ENCODE measurements around the gene RTN4RL1.
A peak's percentile ranks its signal among the peaks of the same experiment; 100 is the strongest.

The RTN4RL1 gene

DNA sequence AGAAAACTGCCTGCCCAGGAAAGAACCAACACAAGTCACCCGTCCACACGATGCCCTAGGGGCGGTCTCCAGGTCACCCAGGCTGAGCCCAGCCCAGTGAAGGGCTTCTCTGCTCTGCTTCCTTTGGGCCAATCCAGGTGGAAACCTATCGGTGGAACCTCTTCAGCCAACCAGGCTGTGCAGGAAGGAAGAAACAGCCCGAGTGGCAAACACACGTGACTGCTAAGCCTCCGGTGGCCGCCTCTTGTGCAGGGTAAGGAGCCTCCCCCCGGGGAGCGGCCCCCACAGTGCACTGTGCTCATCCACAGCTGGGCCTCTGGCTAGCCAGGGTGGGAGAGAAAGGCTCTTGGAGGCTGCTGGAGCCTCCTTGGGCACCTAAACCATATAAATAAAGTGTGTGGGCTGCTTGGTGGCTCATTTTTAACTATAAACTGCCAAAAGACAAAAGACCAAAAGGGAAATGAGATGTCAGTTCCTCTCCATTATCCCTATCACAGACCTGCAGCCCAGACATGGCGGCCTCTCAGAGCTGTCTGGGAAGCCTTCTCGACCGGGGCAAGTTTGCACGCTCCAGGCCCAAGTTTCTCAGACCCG is 2.4 kb downstream of the RTN4RL1 start:
- POLR2A ChIA-PET = no interaction called here
- DNase-seq (ENCODE audit: extremely low spot score) = no peak
- CTCF ChIA-PET = no interaction called here
- TF ChIP-seq, protein P1, sequence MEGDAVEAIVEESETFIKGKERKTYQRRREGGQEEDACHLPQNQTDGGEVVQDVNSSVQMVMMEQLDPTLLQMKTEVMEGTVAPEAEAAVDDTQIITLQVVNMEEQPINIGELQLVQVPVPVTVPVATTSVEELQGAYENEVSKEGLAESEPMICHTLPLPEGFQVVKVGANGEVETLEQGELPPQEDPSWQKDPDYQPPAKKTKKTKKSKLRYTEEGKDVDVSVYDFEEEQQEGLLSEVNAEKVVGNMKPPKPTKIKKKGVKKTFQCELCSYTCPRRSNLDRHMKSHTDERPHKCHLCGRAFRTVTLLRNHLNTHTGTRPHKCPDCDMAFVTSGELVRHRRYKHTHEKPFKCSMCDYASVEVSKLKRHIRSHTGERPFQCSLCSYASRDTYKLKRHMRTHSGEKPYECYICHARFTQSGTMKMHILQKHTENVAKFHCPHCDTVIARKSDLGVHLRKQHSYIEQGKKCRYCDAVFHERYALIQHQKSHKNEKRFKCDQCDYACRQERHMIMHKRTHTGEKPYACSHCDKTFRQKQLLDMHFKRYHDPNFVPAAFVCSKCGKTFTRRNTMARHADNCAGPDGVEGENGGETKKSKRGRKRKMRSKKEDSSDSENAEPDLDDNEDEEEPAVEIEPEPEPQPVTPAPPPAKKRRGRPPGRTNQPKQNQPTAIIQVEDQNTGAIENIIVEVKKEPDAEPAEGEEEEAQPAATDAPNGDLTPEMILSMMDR (IDR thresholded peaks at IDR 0.05; ENCODE audit: control extremely low read depth, extremely low read depth, low read depth, missing control alignments) = no peak

DNA sequence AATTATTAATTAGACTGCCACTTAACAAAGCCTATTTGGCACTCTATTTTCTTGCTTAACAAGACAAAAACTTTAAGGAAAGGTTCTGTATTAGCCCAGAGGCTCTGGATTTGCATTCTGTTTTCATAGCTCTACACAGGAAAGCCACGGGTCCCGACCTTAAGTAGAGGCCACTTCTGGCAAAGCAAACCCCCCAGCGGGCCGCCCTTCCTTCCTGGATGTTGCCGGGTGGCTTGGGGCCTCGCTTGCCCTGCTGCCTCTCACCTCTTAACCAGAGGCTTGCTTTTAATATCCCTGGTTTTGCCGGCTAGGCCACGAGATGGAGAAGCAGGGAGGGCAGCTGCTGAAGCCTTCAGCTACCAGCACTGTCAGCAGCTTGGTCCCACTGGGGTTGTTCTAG is 4.4 kb downstream of the RTN4RL1 start:
- TF ChIP-seq, protein P1 (IDR thresholded peaks at IDR 0.05; ENCODE audit: control extremely low read depth, extremely low read depth, low read depth, missing control alignments) = no peak
- ChIA-PET CTCF (interaction anchor here (0.8 to 1.7 kb wide), 3 partner anchors 8 to 39 kb away, joined by 3 to 5 read pairs (median 4); no protein-coding TSS in a partner anchor), POLR2A (interaction anchor here (0.5 kb wide), 1 partner anchor 40 kb away, joined by 8 read pairs; no protein-coding TSS in a partner anchor)
- no peak for DNase-seq (ENCODE audit: extremely low spot score)

DNA sequence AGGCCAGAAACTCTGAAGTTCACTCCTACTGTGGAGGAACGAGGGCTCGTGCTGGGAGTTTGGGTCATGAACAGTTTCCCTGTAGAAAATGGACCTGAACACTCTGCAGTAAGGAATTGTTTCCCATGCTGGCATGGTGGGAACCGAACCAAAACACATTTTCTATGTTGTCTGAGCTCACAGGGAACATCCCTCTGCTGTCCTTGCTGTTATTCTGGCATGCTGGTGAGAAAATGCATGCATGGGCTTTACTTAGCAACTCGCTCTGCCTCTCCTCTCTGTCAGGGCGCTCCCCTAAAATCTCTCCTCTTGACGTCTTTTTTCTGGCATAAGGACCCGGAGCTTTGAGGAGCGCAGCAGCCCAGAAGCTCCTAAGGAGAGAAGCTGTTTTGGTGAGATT is 5.4 kb downstream of the RTN4RL1 start:
- POLR2A ChIA-PET = no interaction called here

DNA sequence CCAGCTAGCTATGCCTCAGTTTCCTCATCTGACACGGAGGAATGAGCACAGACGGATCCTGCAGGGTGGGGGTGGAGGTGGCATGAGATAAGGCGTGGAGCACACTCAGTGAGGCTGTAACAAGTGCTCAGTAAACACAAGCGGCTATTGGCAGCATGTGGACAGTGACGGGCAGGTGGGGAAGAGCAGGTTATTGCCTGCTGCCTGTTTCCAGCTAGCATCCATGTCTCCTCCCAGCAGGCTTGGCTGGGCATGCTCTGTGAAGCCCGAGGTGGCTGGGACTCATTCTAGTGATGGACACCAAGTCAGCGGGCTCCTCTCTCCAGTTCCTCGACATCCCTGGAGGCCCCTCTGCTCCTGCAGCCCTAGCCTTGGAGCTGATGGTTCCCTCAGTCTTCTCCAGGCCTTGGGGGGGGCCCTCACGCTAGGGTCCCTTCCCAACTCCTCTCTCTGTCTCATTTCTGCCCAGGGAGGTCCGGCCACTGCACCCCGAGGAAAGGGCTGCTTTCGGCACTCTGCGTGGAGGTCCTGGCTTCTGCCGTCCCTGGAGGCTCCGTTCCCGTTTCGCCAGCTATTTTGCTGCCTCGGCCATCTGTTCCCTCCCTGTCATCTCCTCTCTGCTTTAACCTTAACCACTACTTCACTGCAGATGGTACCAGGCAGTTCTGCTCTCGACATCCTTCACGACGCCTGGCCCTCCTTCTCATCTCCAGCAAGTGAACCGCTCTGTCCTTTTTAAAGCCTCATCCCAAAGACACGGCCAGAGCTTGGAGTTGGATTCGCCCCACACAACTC is 6.2 kb downstream of the RTN4RL1 start:
- ChIA-PET POLR2A (interaction anchor here (0.6 kb wide), 1 partner anchor 497 kb away, joined by 4 read pairs; no protein-coding TSS in a partner anchor), CTCF (interaction anchor here (1.3 to 1.7 kb wide), 2 partner anchors 8 to 14 kb away, joined by 3 to 4 read pairs; no protein-coding TSS in a partner anchor)
- TF ChIP-seq, protein P1 (IDR thresholded peaks at IDR 0.05; ENCODE audit: control extremely low read depth, extremely low read depth, low read depth, missing control alignments) = no peak
- no peak for DNase-seq (ENCODE audit: extremely low spot score)

More for the DNA sequence above, 5.4 kb downstream of the RTN4RL1 start:
- no peak for DNase-seq (ENCODE audit: extremely low spot score)
- CTCF ChIA-PET = interaction anchor here (0.8 to 1.7 kb wide), 3 partner anchors 9 to 38 kb away, joined by 3 to 5 read pairs (median 4); no protein-coding TSS in a partner anchor
- TF ChIP-seq, protein P1 (IDR thresholded peaks at IDR 0.05; ENCODE audit: control extremely low read depth, extremely low read depth, low read depth, missing control alignments) = no peak

DNA sequence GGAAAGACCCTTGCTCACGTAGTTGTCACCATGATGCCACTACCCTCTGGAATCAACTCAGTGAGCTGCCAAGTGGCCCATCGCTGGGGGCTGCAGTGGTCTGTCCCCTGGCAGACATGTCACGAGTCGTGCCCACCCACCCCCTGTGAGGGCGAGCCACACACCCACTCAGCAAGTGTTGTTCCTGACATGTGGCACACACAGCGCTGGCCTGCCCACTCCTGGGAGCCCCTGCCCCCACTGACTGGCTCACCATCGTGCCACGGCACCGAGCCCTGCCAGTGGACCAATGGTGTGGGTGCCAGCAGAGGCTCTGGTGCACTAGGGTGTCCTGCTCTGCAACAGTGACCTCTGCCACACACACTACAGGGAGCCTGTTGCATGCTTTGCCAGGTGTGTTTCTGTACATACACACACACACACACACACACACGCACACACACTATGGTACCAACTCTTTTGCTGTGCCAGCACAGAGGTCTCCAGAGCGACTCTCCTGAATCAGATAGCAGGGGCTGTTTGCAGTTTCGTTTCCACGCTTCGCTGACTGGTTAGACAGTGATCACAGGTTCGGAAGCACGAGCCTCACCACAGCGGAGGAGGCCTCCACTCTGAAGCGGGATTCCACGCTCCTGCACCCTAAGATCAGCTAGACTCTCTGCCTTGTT is 7.7 kb downstream of the RTN4RL1 start:
- CTCF ChIA-PET = interaction anchor here (1.3 kb wide), 1 partner anchor 12 kb away, joined by 3 read pairs; no protein-coding TSS in a partner anchor
- TF ChIP-seq, protein P1 (IDR thresholded peaks at IDR 0.05; ENCODE audit: control extremely low read depth, extremely low read depth, low read depth, missing control alignments) = no peak

DNA sequence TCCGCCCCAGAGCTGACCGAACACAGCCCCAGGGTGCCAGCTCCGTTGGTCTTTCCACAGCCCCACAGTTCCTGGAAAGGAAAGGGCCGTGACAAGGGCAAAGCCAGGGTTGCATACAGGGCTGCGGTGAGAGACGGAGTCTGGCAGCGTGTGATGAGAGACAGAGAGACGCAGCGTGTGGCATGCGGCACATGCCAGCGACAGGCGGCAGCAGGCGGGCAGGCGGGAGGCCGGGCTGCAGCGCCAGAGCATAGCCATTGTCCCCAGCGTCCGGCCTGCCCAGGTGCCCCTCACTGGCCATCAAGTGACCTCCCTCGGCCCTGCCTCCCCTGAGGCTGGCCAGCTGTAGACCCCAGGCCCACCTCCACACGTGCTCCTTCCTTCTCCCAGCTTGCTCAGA is 8.6 kb downstream of the RTN4RL1 start:
- POLR2A ChIA-PET = no interaction called here
- CTCF ChIA-PET = no interaction called here
- no peak for DNase-seq (ENCODE audit: extremely low spot score)
- TF ChIP-seq, protein P1 (IDR thresholded peaks at IDR 0.05; ENCODE audit: control extremely low read depth, extremely low read depth, low read depth, missing control alignments) = no peak

More for the DNA sequence above, 7.7 kb downstream of the RTN4RL1 start:
- peak; percentile 43 for DNase-seq (ENCODE audit: extremely low spot score)
- POLR2A ChIA-PET = no interaction called here

Data from GM10248 (cell line).